Activated CD4-positive, alpha-beta T cell treated with anti-CD3 and anti-CD28 coated beads, Interleukin-2, amount 50 U/mL, for 1 hour (primary cell): Measurements from ENCODE around the gene TEX9.
A peak's percentile ranks its signal among the peaks of the same experiment; 100 is the strongest.

ENCODE experiments used
- DNase-seq: peaks from one replicate; pipeline ENCODE4 v3.0.0-alpha.2; 2020

The TEX9 gene

DNA sequence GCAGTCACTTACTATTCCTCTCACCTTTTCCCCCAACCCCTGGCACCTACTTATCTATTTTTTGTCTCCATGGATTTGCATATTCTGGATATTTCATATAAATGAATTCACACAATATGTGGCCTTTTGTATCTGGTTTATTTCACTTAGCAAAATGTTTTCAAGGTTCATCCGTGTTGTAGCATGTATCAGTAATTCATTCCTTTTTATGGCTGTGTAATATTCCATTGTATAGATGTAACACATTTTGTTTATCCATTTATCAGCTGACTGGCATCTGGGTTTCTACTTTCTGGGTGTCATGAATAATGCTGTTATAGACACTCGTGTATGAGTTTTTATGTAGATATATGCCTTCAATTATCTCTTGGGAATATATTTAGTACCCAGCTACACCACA lies 93.9 kb downstream of the TEX9 start:
- DNase-seq, result no peak

GRCh38 chr15:56460071-56460470 lies 94.8 kb downstream of the TEX9 start:
- no peak for DNase-seq

DNA sequence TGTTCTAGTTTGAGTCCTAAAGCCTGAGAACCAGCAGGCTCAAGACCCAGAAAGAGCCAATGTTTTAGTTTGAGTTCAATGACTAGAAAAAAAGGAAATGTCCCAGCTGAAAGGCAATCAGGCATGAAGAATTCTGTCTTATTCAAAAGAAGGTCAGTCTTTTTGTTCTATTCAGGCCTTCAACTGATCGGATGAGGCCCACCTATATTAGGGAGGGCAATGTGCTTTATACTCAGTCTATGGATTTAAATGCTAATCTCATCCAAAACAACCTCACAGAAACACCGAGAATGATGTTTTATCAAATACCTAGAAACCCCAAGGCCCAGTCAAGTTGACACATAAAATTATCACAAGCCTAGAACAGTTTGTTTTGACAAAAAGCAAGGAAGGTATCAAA lies 95.7 kb downstream of the TEX9 start:
- no peak for DNase-seq

DNA sequence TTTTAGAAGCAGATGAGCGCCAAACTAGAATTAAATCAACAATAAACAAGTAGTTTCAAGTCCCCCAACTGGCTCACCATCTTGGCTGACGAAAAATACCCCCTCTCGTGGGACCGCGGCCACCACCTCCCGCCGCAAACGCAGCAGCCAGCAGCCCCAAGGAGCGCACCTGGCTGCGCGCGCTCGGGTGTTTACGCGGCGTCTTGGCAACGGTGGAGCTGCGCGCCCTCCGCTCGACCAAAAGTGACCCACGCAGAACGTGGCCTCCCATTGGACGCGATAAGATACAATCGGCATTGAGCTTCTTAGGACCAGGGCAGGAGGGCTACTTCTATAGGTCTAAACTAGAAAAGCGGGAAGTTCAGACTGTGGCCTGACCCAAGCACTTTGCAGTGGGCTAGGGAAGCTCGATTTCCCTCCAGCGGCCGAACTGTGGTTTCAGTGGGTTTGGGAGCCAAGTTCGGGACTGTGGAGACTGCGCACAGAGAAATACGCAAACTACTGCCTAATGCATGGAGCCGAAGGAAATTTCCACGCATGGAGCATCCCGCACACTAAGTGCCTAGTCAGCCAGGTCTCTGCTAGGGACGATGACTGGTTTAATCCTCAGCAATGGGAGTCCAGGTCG lies 99.8 kb downstream of the TEX9 start, which contains the start of gene MNS1:
Gene MNS1, minus strand, starts transcription at position 245 of the 628 bp plus-strand sequence. Its CDS starts 165 bp downstream, at position 80.
- DNase-seq, result peak; percentile 28

DNA sequence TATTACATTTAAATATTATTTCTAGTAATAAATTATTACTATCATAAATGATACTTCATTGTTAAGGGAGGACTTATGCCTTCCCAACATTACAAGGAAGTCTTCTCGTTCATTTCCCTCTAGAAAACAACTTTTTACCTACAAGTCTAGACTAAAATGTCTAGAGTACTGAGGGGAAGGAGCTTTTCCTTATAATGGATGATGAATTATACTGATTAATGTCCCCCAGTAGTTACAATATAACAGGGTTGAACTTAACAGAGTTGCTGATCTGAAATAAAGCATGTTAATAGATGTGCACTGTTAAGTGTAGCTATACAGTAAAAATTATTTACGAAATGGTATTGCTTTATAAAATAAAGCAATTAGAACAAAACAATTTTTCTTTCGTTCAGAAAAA lies 102.4 kb downstream of the TEX9 start:
- no peak for DNase-seq

DNA sequence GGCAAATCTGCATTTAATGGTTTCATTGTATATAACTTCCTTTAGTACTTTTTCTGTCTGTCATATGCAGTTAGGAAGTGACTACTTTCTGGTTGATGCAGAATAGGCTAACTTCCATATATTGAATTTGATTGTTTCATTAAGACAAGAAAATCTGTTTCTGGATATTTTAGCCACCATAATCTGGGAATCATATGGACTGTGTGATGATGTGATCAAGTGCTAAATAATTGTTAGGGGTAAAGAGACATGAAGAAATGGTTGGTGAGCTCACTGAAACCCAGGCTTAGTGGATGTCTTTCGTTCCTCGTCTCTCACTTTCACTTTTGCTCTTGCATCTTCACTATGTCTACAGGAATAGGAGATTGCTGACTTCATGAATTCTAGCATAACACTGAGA lies 103.2 kb downstream of the TEX9 start:
- DNase-seq, result no peak

- no peak for DNase-seq
These were observed 104.3 kb downstream of the TEX9 start for GRCh38 chr15:56469483-56469882.

DNA sequence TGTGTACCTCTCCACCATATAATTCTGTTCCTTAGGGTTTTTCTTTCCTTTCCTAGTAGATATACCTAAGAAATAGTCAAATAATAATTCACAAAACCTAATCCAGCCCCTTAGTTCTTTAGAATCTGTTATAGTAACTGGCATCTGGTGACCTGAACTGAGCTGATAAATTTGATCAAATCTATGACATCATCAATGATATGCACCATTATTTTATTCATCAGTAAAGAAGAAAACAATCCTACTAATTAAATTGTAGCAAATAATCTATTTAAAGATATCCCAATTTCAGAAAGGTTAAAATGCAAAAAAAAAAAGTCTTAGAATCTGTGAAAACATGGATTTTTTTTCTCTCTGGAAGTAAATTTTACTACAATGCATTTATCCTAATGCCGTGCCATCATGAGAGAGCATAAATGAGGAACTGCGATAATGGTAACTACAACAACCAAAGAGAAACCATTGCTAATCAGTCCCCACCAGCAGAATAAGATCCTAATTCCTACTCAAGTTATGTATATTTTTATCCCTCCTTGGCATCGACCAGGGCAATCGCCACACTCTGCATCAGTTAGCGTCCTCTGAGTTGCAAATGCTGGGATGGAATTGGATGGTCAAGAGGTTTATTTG lies 106.3 kb downstream of the TEX9 start:
- no peak for DNase-seq

GRCh38 chr15:56472278-56472677 lies 107.1 kb downstream of the TEX9 start:
- DNase-seq, result no peak

- DNase-seq, result no peak
These were observed 107.8 kb downstream of the TEX9 start for GRCh38 chr15:56473017-56473416.

- DNase-seq, result no peak
These were observed 110.1 kb downstream of the TEX9 start for GRCh38 chr15:56475351-56475750.
